Erythroblast (primary cell): ENCODE results near the gene CAMK1G.

Source experiments
- GATA1 ChIP-seq: IDR thresholded peaks from 2 replicates; pipeline ENCODE4 v1.6.1; 2011; ENCODE audit warnings: low read depth, mild to moderate bottlenecking, control low read depth, low read length, moderate library complexity
- POLR2A ChIP-seq: IDR thresholded peaks from 2 replicates; pipeline ENCODE4 v1.6.1; 2011; ENCODE audit warnings: mild to moderate bottlenecking, low read length

- no peak for TF ChIP-seq POLR2A
- TF ChIP-seq GATA1 = no peak
Observed at GRCh38 chr1:209595028-209595427, 11.5 kb downstream of the CAMK1G start.
